ENCODE measurements around the gene CSKMT.
"Not testable (repeated sequence)": the region's sequence is repeated elsewhere in the genome, so short reads cannot be mapped to it uniquely, and the experiment has no call there.

CSKMT gene

DNA sequence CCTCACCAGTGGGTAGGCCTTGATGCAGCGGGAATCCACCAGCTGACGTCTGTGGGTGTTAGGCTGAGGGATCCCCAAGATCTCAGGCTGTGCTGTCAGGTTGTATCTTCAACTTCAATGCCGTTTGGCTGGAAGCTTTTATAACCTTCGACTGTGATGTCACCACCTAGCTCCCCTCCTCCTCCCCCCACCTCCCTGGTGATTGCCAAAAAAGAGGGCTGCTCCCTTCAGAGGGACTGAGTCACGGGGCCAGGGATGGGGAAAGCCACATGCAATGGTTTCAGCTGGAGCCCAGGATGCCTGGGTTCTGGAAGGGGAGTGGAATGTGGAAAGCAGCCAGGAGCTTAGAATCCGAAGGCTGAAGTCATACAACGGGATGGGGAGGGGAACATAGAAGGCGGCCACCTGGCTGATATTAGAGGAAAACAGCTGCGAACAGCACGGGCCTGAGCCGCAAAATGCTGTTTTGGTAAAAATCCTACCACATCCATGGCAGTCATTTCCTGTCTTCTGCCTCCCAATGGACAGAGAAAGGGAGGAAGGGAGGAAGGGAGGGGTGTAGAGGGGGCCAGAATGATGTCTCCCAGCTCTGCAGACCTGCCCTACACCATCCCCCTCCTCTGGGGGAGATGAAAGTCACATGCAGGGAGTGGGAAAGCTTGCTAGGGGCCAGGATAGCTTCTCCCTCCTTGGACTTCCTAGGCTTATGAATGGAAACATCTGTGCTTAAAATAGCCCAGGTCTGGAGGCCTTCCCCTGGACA lies 24.5 kb downstream of the CSKMT start, which contains the start of gene LRRN4CL:
LRRN4CL (minus strand) TSS at position 110 of the 763 bp plus-strand sequence. CDS start 1,022 bp downstream, outside the sequence.
- DNase-seq, result no peak

DNA sequence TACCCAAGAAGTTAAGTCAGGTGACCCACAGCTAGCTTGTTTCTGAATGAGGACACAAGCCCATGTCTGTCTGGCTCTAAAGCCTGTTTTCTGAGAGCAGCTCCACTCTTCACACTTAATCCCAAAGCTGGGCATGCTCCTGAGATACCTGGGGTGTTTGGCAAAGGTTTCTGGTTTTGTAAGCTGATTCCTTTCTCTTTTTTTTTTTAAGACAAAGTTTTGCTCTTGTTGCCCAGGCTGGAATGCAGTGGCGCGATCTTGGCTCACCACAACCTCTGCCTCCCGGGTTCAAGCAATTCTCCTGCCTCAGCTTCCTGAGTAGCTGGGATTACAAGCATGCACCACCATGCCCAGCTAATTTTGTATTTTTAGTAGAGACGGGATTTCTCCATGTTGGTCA lies 28.5 kb downstream of the CSKMT start:
- DNase-seq, result not testable (repeated sequence)

DNA sequence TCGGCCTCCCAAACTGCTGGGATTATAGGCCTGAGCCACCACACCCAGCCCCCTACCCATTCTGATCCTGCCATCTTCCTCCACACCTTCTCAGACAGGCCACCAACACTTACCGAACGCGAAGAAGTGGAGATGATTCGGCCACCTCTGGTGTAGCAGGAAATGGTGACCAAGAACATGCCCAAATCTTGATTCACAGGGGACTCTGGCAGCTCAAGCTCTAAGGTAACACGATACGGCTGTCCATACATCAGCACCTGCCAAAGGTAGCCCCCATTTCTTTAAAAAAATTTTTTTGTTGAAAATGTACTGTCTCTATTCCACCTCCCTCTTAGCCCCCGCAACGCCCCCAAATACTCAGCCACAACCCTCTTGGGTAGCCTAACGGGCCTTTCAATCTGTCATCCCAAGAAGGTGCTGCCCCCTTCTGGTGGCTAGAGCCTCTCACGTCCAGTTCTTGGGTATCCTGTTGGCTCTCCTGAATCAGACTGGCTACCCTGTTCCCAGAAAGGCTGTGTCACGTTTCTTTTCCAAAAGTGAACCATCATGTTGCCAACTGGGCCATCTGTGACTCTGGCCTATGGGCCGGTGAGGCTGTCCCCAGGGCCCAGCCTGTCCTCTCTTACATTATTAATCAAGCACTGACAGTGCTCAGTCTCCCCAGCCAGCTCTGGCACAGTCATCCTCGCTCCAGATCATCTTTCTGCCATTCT lies 29.5 kb downstream of the CSKMT start:
- DNase-seq, result peak; percentile 81 to 83

DNA sequence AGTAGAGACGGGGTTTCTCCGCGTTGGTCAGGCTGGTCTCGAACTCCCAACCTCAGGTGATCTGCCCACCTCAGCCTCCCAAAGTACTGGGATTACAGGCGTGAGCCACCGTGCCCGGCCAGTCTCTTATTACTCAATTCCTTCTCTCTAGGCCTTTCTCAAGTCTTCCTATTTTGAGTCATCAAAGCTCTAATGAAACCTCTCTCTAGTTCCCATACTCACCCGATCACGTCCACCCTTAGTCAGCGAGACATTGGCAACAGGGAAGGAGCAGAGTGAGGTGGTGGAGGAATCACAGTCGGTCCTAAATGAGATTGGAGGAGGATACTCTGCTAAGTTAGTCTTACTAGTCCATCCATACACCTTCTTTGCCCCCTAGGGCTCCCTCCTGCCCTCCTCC lies 37.1 kb downstream of the CSKMT start:
- no peak for DNase-seq

DNA sequence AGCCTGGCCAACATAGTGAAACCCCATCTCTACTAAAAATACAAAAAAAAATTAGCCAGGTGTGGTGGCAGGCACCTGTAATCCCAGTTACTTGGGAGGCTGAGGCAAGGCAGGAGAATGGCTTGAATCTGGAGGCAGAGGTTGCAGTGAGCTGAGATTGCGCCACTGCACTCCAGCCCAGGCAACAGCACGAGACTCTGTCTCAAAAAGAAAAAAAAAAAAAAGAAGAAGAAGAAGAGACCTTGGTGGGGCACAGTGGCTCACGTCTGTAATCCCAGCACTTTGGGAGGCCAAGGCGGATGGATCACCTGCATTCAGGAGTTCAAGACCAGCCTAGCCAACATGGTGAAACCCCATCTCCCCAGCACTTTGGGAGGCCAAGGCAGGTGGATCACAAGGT lies 38.8 kb downstream of the CSKMT start:
- not testable (repeated sequence) for DNase-seq

DNA sequence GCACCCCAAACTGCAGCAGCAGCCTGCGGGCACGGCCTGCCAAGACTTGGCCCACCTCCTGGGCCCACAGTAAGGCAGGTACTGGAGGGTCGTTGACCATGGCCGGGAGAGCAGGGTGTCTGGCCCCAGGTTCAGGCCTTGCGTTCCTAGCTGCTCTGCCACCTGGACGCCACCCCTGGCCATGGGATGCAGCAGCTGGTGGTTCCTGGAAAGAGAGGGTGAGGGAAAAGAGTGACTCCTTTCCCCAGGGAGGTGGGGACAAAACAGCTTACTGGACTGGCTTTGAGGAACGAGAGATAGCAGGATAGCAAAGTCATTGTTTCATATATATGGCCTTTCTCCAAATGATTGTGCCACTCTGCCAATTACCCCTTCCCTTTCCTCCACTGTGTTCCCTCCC lies 40.3 kb downstream of the CSKMT start:
- no peak for DNase-seq

DNA sequence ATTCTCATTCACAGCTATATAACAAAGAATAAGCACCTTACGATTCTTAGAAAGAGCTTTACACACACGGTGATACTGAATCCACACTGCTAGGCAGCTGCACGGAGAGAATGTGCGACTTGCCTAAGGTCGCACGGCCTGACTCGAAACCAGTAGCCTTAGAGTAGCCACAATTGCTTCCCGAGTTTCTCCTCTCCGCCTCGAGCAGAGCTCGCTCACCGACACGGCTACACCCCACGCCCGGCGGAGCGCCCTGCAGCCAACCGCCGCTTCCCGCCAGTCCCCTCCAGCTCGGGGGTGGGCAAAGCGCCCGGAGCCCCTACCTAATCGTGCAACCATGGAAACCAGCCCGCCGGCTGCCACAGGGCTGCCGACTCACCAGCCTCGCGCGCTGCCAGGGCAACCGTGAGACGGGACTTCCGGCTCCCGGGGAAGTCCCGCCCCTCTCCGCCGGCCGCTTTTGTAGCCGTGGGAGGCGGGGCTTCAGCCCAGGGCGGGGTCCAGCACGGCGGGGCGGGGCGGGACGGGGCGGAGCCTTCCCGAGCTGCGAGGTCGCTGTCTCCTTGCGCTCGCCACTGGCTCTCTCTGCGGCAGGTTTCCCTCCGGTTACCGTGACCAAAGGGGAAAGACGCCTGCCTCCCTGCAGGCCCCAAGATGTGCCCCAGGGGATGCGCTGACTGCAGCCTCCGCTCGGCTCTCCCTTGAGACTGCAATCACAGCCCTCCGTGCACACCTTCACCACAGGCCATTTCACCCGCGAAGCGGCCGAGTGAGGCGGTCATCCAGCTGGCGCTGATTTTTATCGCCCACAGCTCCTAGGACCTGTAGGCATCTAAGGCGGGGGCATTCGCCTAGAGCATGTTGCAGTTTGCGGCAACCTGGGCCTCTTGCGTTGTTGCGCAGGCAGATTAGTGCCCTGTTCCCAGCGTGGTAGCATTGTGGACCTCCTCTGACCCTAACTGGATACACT lies 41.1 kb downstream of the CSKMT start:
- DNase-seq, result peak; percentile 93 to 95

DNA sequence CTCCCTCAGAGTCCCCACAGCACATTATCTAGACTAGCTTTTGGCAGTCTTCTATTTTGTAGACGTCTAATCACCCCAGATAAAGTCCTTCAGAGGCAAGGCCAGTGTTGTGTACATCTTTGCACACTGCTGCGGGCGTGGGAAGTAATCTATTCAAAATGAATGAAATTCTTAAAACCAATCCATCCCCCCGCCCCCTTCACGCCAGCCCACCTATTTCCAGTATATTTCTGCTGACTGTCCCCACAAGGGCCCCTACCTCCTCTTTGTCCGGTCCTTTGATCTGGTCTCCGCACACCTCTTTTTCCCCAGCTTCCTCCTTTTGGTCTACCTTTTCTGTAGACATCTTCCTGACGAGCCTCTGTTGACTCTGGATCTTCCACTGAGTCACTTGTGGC lies 41.7 kb downstream of the CSKMT start:
- DNase-seq, result no peak

DNA sequence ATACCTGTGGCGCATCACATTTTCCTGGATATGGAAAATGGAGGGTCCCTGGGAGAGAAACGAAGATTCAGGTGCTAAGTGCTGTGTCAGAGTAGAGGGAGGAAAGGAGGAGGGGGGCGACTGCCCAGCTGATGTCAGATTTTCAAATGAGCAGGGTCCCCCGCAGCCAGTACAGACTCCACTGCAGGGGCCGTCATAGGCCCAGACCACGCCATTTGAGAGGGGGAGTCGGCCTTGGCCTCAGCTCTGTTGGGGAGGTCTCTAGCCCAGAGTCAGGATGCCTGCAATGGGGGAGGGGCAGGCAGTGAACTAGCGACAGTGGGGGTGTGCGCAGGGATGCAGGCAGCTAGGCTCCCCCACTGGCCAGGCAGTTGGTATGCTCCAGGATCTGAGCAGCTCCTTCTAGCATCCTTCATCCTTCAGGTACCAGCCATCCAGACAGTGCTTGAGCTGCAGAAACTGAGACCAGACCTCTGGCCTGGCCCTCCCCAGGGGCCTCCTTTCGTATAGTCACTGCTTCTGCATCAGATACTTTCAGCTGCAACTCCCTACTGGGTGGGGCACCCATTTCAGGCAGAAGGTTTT lies 42.3 kb downstream of the CSKMT start, which contains the start of the genes BSCL2 and GNG3:
BSCL2 (minus strand) TSS at position 148 of the 585 bp plus-strand sequence. CDS start 229 bp downstream, outside the sequence.
GNG3 (plus strand) TSS at position 400 of the 585 bp plus-strand sequence. CDS start 620 bp downstream, outside the sequence.
- no peak for DNase-seq

DNA sequence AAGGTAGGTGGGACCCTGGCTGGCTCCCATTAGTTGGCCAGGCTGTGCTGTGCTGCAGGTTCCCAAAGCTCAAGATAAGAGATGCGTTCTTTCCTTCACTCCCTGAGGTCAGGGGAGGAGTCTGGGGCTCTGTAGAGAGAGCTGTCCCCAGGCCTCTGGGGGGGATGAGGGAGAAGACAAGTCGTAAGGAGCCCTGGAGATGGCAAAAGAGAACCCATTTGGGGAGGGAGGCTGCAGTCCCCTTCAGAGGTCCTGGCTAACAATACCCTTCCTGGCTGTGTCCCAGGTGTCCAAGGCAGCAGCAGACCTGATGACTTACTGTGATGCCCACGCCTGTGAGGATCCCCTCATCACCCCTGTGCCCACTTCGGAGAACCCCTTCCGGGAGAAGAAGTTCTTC lies 43.3 kb downstream of the CSKMT start:
- DNase-seq, result peak in 1 of 2 experiments; percentile 36

DNA sequence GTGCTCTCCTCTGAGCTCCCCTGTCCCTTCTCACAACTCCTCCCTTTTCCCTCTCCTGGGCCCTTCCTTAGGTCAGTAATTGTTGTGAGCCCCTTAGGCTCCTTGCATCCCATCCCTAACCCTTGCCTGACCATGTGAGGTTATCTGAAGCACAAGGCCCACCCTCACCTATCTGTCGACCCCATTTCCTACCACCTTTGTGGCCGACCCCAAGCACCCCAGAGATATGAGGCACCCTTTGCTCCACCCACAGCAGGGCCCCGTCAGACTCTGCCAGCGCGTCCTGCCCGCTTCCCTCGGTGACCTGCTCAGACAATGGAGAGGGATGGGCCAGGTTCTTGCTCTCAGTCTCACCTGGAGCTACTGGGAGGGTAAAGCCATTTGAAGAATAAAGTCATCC lies 43.7 kb downstream of the CSKMT start:
- DNase-seq, result peak; percentile 68 to 69

DNA sequence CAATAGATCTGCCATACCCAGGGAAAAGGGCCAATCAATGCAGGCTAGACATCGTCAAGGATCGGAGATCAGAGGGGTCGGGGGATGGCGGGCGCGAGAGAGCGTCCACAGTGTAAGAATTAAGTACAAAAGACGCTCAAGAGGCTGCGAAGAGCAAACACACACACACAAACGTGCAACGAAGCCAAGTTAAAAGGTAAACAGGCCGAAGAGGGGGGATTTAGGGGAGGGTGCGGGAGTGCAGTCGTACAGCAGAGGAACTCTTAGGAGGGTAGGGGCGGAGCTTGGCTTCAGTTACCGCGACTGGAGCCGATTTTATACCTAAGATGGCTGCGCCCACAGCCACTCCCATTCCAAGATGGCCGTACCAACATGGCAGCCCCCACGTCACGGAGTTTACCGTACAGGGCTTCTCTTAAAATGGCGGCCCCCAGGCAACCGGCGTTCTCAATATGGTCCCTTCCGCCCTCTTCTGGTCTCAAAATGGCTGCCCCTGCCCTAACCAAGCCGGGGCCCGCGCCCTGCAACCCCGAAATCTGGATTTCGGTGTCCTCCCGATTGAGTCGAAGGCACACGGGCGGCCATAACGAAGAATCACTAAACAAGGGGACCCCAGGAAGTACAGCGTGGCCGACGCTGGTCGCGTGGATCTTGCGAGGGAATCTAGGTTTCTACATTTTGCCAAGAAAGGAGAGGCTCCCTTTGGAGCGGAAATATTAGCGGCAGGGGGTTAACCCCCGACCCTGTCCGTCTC lies 44.3 kb downstream of the CSKMT start:
- DNase-seq, result peak; percentile 95 to 96

DNA sequence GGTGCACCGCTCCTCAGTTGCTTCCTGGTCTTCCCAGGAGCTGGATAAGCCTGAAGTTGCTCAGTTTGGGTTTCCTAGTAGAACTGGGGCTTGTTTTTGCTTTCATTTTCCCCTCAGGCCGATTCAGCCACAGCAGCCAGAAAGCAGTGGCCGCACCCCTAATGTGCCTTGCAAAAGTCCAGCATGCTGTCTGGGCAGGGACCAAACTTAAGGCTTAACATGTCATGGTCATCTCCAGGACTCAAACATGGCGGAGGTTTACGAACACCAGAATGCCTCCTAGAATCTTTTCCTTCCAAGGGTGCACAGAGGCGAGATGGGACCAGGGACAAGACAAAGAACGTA lies 44.9 kb downstream of the CSKMT start:
- DNase-seq, result peak in 1 of 2 experiments; percentile 62

DNA sequence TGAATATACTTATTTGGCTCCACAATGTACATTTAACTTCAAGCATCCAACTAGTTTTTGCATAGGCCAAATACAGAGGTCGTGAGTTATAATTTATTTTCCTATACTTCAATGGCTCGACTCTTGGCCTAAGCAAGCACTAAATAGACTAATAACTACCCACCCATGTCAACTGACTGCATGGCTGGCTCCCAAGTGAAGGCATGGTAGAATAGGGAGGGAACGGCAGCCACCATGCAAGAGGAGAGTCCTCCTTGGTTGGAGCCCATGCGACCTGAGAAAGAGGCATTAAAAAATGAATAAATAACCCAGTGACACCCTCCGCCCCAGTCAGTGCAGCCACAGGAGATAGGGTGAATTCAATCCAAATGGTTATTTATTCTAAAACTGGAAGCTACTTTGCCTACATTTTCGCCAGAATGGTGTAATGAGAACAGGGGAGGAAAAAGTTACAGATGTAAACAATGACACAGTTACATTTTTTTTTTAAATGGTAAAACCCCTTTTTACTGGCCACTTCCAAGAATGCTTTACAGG lies 47.2 kb downstream of the CSKMT start:
- DNase-seq, result no peak

DNA sequence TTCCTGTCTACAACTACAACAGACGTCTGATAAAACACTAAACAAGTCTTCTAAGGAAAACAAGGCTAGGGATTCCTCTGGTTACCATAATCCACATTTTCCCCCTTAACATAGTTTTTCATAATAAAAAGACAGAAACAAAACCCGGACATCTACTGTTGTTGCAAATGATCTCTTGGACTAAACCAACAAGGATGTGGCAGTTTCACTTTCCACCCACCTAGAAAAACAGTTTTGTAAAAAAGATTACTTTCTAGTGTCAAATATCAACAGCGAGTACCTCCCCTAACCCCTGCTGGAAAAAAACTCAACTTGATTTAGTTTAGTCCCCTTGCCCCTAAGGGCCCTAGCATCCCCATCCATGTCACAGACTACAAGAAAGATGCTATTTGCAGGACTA lies 47.7 kb downstream of the CSKMT start:
- DNase-seq, result no peak

DNA sequence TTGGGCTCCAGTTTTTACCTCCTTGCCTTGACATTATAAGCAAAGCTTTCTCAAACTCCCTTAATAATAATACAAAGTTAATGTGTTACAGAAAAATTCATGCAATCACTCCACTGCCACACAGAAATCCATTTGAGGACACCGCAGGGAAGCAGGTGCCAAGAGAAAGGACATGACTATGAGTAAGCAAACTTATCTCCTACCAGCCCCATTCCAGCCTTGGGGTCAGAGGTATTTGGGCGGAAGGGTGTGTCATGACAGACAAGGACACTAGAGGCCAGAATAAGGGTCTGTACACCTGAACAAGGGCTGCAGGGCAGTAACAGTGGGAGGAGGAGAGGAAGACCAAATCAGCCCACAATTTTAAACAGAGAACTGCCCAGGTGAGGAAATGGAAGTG lies 48.2 kb downstream of the CSKMT start:
- DNase-seq, result no peak

DNA sequence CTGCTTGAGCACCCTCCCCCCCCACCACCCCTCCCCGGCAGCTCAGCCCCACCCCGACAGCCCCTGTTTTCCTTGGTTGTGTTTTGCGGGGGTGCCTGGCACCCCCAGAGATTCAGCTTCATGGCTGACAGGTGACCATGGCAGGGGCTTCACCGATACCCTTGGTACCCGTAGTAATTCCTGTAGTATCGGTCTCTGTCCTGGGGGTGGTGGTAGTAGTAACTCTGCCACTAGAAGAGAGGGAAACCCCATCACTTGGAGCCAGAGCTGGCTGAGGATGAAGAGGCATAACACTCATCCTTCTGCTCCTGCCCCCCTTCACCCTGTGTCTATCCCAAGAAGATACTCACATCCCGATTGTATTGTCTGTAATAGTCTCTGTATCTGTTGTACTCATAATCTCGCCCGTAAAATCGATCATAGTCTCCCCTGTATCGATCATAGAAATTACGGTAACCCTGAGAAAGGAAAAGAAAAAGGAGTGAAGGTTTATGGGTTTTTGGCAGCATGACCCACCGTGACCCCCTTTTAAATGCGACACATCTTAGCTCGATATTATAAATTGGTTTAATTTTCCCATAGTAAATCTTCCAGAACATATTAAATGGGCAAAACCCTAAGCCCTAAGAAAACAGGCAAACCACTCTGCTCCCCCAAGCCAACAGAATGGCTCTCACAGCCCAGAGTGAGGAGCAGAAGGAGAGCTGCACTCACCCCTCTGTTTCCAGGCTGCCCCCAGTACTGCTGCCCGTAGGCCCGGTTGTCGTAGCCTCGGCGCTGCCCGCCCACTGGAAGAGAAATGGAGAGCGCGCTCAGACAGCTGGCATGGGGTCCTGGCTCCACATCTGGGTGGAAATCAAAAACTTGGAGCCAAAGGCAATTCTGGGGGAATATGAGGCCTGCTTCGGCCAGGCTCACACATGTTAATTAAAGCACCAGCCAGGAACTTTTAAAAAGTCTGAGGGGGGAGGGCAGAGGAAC lies 50.3 kb downstream of the CSKMT start:
- no peak for DNase-seq

DNA sequence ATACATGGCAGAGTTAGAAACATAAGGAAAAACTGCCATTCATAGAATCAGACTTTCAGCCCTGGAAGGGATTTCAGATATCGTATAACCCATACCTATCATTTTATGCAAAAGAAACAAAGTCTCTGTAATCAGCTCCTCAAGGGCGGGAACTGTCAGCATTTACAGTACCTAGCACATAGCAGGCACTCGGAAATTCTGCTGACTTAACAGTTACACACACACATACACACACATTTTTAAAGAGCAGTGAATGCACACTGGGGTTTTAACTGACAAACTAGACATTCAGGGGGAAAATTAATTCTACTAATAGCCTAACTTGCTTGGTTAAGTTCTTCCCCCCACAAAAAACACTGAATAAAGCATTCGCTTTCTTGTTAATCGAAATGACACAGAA lies 51.1 kb downstream of the CSKMT start:
- DNase-seq, result no peak

DNA sequence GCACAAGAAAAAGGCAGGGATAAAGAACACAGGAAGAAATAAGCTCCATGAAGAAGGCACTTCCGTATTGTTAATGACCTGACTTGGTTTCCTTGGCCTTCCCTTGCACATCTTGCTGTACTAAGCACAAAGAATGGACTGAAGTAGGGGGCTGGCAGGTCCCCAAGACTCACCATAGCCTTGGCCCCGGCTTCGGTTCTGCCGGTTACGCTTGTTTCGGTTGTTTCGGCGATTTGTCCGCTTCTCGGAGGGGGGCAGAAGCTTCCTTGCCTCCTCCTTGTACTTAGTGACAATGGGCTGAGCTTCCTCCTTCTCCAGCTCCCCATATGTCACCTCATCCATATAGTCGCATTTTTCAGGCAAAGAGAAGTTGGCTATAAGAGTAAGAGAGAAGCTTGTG lies 51.7 kb downstream of the CSKMT start:
- no peak for DNase-seq

Measured in activated T-cell treated with anti-CD3 and anti-CD28 coated beads, Interleukin-2, amount 50 U/mL, for 48 hours (primary cell).